Measurements from ENCODE around the gene ABCA4.

The ABCA4 gene

DNA sequence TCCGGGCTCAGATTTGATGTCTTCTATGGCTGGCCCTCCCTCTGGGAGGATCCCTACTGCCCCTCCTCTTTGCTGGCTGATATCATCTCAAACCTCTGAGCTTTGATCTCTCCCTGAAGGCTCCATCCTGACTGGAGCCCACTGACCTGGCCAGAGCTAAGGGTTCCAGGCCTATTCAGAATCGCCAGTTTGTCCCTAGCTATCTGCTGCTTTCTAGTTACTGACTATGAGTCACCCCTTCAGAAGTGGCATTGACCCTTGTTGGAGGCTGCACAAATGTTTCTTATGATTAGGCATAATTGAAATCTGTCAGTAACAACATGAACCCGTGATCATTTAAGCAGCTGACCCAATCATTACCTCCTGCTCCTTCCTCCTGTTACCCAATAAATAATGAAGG is 87.1 kb downstream of the ABCA4 start:
- Histone ChIP-seq H3K36me3 (ENCODE audit: control insufficient read depth, insufficient read depth, low read length) (no peaks in the 10 kb centered on the region), H3K27me3 (ENCODE audit: control insufficient read depth, insufficient read depth, low read length) (no peaks in the 10 kb centered on the region), H3K4me1 (ENCODE audit: control insufficient read depth, insufficient read depth, low read length) (no peaks in the 10 kb centered on the region), H3K27ac (ENCODE audit: low read depth, low read length) (no peak overlapping the region), H3K9ac (ENCODE audit: low read length) (no peak overlapping the region), H3K4me3 (ENCODE audit: low read length) (no peak overlapping the region)

DNA sequence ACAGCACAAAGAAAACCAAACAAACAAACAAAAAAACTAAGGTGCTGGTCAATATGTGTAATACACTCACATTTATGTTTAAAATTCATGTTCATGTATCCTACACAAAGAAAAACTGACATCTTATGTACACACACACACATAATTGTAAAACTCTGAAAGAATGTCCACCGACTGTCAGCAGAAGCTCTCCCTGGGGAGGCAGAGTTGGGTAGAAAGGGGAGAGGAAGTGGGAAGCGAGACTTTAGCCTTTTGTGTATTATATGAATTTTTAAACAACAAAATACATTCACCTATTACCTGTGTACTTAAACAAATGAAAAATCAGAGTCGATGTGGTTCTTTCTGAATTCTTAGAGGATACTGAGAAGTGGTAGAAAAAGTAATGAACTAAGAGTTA is 88.3 kb downstream of the ABCA4 start:
- Histone ChIP-seq H3K27ac (ENCODE audit: low read depth, low read length) (no peak overlapping the region), H3K27me3 (ENCODE audit: control insufficient read depth, insufficient read depth, low read length) (no peaks in the 10 kb centered on the region), H3K36me3 (ENCODE audit: control insufficient read depth, insufficient read depth, low read length) (no peaks in the 10 kb centered on the region), H3K4me3 (ENCODE audit: low read length) (no peak overlapping the region), H3K9ac (ENCODE audit: low read length) (no peak overlapping the region), H3K4me1 (ENCODE audit: control insufficient read depth, insufficient read depth, low read length) (no peaks in the 10 kb centered on the region)

DNA sequence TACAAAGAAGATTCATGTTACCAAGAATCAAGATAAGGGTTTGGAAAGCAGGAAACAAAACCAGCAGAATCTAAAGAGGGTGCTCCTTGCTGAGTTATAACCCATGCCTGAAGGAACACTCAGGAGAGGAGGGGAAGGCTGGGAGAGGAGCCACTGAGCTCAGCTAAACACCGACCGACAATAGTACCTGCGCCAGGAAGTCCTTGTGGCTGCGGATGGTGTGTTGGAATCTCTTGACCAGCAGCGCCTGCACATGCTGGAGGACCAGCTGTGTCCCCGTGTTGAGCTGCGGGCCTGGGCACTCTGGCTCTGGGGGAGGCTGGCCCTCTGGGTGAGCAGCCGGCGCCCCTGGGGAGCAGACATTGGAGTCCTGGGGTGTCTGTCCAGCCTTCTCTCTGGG is 89.4 kb downstream of the ABCA4 start:
- Histone ChIP-seq H3K9ac (ENCODE audit: low read length) (no peak overlapping the region), H3K4me1 (ENCODE audit: control insufficient read depth, insufficient read depth, low read length) (no peaks in the 10 kb centered on the region), H3K27me3 (ENCODE audit: control insufficient read depth, insufficient read depth, low read length) (no peaks in the 10 kb centered on the region), H3K36me3 (ENCODE audit: control insufficient read depth, insufficient read depth, low read length) (no peaks in the 10 kb centered on the region), H3K27ac (ENCODE audit: low read depth, low read length) (no peak overlapping the region), H3K4me3 (ENCODE audit: low read length) (no peak overlapping the region)

DNA sequence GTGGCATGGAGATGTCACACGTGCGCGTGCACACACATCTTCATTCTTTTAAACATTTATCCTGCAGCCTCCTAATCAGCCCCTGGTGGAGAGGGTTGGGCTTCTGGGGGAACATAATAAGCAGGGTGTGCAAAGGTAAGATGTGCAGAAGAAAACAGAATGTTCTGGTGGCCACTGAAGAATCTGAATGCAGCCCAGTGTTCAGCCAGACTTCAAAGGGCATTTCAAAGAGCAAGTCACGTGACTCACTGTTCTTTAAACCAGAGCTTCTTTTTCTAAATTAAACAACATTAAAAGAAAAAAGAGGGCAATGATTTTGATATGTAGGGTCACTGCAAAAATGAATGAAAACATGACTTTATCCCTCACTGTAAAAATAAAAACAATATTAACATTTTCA is 89.8 kb downstream of the ABCA4 start:
- H3K4me3 ChIP-seq (ENCODE audit: low read length): no peak overlapping the region
- H3K4me1 ChIP-seq (ENCODE audit: control insufficient read depth, insufficient read depth, low read length): no peaks in the 10 kb centered on the region
- no peaks in the 10 kb centered on the region for H3K27me3 ChIP-seq (ENCODE audit: control insufficient read depth, insufficient read depth, low read length)
- no peaks in the 10 kb centered on the region for H3K36me3 ChIP-seq (ENCODE audit: control insufficient read depth, insufficient read depth, low read length)
- H3K27ac ChIP-seq (ENCODE audit: low read depth, low read length): no peak overlapping the region
- no peak overlapping the region for H3K9ac ChIP-seq (ENCODE audit: low read length)

DNA sequence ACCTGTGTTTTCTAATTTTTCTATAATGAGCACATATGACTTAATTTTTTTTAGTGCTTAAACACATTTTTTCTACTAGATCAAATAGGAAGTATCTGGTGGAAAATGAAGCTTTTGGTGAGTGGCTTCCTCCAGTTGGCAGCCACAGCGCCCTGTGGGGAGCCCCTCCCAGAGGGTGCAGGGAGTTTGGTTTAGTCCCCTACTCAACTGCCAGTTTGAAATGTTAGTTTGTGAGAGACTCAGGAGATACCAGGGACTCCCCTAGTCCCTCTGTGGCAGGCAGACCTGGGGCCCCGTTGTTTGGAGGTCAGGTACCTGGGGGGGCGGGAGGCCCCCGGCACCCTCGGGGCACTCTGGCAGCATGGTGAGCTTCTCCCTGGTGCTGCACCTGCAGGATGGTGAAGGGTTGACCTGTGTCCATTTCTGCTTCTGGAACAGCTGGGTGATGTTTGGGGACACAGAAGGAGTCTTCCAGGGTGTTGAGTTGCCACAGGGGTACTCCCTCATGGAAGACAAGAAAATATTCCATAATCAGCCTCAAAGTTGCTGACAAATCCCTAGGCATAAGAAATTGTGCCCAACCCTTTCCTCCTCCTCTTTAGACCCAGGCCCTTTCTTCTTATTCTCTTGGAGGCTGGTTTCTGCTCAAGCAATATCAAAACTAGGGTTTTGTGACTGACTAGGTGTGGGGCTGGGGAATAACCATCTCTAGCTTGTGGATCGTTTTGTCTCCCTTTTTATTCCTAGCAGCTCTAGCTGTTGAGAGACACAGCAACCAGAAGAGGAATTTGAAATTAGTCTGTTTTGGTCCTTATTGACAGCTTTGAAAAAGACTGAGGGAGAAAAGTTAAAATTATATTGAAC is 91.6 kb downstream of the ABCA4 start:
- no peak overlapping the region for H3K27ac ChIP-seq (ENCODE audit: low read depth, low read length)
- no peaks in the 10 kb centered on the region for H3K4me1 ChIP-seq (ENCODE audit: control insufficient read depth, insufficient read depth, low read length)
- H3K36me3 ChIP-seq (ENCODE audit: control insufficient read depth, insufficient read depth, low read length): no peaks in the 10 kb centered on the region
- no peaks in the 10 kb centered on the region for H3K27me3 ChIP-seq (ENCODE audit: control insufficient read depth, insufficient read depth, low read length)
- no peak overlapping the region for H3K9ac ChIP-seq (ENCODE audit: low read length)
- no peak overlapping the region for H3K4me3 ChIP-seq (ENCODE audit: low read length)

DNA sequence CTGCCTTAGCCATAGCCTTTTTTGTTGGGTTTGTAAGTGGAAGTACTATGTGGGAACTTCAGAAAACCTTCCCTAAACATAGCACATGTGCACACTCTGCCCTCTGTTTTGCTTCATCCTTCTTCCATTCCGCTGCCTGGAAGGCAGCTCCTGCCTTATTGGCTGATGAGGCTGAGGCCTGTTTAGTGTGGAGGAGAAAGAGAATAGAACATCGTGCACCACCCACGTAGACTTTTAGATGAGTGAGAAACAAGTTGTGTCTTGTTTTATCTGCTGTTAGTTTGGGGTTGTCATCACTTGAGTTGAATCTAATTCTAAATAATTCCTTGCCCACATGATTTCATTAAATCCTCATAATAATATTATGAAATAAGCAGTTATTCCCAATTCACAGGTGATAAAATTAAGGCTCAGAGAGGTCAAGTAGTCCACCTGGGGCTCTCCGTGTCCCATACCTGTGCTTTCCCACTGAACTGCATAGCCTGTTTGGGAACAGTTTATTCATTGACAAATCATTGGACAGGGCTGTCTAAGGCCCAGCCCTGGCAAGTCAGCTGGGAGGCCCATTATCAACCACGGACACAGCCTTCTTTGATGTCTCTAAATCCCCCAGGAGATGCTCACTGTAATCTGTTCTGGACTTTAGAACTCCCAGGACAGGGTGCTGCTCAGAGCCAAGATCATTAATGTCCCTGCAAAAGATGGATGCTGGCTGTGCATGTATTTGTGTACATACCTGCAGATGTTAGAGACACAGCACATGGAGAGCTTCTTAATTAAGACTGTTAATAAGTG is 93.0 kb downstream of the ABCA4 start:
- Histone ChIP-seq H3K27me3 (ENCODE audit: control insufficient read depth, insufficient read depth, low read length) (no peaks in the 10 kb centered on the region), H3K36me3 (ENCODE audit: control insufficient read depth, insufficient read depth, low read length) (no peaks in the 10 kb centered on the region), H3K9ac (ENCODE audit: low read length) (no peak overlapping the region), H3K4me1 (ENCODE audit: control insufficient read depth, insufficient read depth, low read length) (no peaks in the 10 kb centered on the region), H3K27ac (ENCODE audit: low read depth, low read length) (no peak overlapping the region), H3K4me3 (ENCODE audit: low read length) (no peak overlapping the region)

DNA sequence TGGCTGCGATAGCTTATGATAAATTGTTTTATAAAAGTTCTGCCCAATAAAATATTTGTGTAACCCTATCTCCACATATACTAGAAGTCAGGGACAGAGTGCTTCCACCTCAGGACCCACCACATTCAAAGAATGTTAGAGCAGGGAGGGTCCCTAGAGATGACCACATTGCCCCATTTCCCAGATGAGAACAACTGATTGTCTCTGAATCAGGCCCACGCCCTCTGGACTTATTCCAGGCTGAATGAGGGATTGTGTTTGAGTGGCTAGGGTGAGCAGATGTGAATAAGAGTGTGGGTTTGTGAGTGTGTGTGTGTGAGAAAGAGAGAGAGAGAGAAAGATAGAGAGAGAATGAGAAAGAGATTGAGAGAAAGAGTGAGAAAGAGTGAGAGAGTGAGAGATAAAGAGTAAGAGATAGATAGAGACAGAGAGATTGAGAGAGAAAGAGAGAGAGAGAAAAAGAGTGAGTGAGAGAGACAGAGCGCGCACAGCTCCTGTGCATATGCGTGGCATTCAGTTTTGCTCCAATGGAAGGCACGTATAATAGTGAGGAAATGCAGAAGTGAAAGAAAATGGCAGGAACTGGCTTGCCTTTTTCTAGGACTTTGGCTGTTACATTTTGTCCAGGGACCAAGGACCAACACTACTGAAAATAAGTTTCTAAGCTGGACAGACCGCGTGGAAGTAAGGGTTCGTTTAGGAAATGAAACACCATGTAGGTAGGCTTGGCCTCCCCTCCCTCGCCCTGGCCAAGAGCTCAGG is 94.1 kb downstream of the ABCA4 start:
- Histone ChIP-seq H3K36me3 (ENCODE audit: control insufficient read depth, insufficient read depth, low read length) (no peaks in the 10 kb centered on the region), H3K4me3 (ENCODE audit: low read length) (no peak overlapping the region), H3K4me1 (ENCODE audit: control insufficient read depth, insufficient read depth, low read length) (no peaks in the 10 kb centered on the region), H3K27me3 (ENCODE audit: control insufficient read depth, insufficient read depth, low read length) (no peaks in the 10 kb centered on the region), H3K27ac (ENCODE audit: low read depth, low read length) (no peak overlapping the region), H3K9ac (ENCODE audit: low read length) (no peak overlapping the region)

DNA sequence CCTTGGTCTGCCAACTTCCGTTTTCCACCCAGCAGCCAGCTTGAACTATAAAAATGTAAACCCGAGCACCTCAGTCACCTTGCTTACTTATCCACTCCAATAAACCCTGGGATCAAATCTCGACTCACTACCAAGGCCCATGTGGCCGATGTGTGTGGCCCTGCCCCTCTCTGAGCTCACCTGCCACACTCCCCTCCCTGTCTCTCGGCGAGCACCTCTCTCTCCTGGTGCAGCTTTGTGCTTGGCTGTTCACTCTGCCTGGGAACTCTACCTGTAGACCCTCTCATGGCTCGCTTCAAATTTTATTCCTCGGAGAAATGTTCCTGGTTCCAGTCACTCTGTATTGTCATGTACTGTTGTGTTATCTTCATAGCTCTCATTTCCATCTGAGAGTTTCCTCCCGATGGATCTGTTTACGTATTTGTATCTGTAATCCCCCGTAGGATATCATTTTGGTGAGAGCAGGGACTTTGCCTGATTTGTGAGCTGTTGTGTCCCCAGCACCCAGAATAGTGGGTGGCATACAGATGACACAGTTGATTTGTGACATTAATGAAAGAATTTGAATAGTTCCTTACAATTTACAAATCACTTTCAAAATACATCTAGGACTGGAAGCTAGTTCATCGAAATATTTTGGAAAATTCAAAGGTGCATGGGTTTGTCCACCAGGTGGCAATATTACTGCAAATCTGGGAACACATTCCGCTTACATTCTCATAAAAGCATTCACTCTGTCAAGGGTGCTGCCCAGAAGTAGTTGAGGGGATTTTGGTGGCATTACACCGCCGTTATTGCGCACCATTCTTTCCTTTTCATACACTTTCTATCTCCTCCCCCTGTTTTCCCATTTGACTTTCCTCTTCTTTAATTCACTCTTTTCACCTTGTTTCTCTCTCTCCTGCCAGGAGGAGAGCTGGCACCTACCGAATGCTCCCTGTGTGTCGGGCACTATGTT is 95.3 kb downstream of the ABCA4 start:
- Histone ChIP-seq H3K27ac (ENCODE audit: low read depth, low read length) (no peak overlapping the region), H3K27me3 (ENCODE audit: control insufficient read depth, insufficient read depth, low read length) (no peaks in the 10 kb centered on the region), H3K9ac (ENCODE audit: low read length) (no peak overlapping the region), H3K4me1 (ENCODE audit: control insufficient read depth, insufficient read depth, low read length) (no peaks in the 10 kb centered on the region), H3K36me3 (ENCODE audit: control insufficient read depth, insufficient read depth, low read length) (no peaks in the 10 kb centered on the region), H3K4me3 (ENCODE audit: low read length) (no peak overlapping the region)

DNA sequence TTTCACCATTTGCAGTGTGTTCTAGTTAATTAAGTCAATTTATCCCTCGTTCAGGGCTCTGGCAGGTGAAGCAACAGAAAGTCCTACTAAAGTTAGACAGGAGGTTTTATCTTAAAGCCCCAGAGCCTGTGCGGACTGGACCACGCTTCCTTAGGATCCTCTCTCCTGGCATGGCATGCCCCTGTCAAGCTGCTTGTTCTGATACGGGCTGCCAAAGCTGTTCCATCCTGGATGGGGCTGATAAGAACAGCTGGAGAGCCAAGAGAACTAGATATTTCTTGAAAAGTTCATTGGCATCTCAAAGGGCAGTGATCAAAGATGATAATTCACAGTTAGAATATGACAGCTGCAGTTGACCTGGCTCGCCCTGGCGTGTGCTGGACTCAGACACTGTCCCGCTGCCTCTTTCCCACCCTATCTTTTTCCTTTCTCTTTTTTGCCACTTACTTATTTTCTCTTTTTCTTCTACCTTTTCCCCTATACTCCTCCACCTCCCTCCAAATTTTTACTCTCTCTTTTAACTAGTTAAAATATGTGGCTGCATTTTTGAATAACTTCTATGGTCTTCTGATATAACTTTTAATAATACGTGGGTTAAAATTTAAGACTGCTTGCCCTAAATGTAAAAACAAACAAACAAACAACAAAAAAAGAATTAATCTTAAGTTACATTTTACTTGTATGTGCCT is 96.7 kb downstream of the ABCA4 start:
- Histone ChIP-seq H3K27me3 (ENCODE audit: control insufficient read depth, insufficient read depth, low read length) (no peaks in the 10 kb centered on the region), H3K4me3 (ENCODE audit: low read length) (no peak overlapping the region), H3K36me3 (ENCODE audit: control insufficient read depth, insufficient read depth, low read length) (no peaks in the 10 kb centered on the region)

DNA sequence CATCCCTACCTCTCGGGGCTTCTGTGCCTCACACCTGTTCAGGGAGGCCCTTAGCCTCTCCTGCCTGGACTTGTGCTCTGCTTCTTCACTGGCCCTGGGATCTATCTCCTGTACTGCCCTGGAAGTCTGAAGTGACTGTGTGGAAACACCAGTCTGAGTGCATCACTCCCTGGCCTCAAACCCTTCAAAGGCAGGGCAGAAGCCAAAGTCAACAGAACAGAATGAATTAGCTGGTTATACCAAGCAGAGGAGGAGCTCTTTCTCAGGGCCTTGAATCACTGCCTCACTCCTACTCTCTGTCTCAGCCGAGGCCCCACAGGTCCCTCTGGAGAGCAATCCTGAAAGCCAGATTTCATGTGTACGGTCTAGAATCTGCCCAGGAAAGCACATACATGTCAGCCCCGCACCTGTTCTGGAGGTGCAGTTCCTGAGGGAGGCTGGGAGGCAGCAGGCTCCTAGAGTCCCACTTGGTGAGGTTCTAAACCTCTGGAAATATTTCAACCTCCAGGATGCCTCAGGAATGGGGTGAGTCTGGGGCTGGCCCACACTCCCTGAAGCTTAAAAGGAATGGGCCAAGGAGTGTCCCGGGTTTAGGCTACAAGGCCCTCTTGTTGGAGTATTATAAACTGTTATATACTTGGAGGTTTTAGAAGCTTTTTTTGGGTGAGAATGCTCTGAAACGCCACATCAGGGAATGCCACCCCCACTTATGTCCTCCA is 98.3 kb downstream of the ABCA4 start:
- Histone ChIP-seq H3K27ac (ENCODE audit: low read depth, low read length) (no peak overlapping the region), H3K4me1 (ENCODE audit: control insufficient read depth, insufficient read depth, low read length) (no peaks in the 10 kb centered on the region)

More for the DNA sequence above, 96.7 kb downstream of the ABCA4 start:
- no peak overlapping the region for H3K27ac ChIP-seq (ENCODE audit: low read depth, low read length)
- H3K9ac ChIP-seq (ENCODE audit: low read length): no peak overlapping the region
- H3K4me1 ChIP-seq (ENCODE audit: control insufficient read depth, insufficient read depth, low read length): no peaks in the 10 kb centered on the region

More for the DNA sequence above, 98.3 kb downstream of the ABCA4 start:
- Histone ChIP-seq H3K4me3 (ENCODE audit: low read length) (no peak overlapping the region), H3K9ac (ENCODE audit: low read length) (no peak overlapping the region), H3K27me3 (ENCODE audit: control insufficient read depth, insufficient read depth, low read length) (no peaks in the 10 kb centered on the region), H3K36me3 (ENCODE audit: control insufficient read depth, insufficient read depth, low read length) (no peaks in the 10 kb centered on the region)
